Dermis microvascular lymphatic vessel endothelial cell (primary cell): ENCODE results near the gene SOD2. TPM values are rescaled to one million over a fixed set of nuclear protein-coding genes. Genes with fewer than 3 reads are reported as not detected.
A peak's percentile ranks its signal among the peaks of the same experiment; 100 is the strongest.
"Not testable (repeated sequence)": the region's sequence is repeated elsewhere in the genome, so short reads cannot be mapped to it uniquely, and the experiment has no call there.

Experiments used
- DNase-seq, 2 donors: peaks; one replicate each; pipeline versions ENCODE4 v3.0.0 to v3.0.0-alpha.2; 2010; ENCODE audit warnings: low read depth in 2 of 2
- total RNA-seq: library from RNA; depleted of rRNA; stranded (reverse); fragments of >200 nt; gene quantifications from 2 replicates; pipeline ENCODE4 v1.2.1, GENCODE V29; 2014

SOD2 gene
- 206 and 419 TPM in 2 replicates for total RNA-seq

DNA sequence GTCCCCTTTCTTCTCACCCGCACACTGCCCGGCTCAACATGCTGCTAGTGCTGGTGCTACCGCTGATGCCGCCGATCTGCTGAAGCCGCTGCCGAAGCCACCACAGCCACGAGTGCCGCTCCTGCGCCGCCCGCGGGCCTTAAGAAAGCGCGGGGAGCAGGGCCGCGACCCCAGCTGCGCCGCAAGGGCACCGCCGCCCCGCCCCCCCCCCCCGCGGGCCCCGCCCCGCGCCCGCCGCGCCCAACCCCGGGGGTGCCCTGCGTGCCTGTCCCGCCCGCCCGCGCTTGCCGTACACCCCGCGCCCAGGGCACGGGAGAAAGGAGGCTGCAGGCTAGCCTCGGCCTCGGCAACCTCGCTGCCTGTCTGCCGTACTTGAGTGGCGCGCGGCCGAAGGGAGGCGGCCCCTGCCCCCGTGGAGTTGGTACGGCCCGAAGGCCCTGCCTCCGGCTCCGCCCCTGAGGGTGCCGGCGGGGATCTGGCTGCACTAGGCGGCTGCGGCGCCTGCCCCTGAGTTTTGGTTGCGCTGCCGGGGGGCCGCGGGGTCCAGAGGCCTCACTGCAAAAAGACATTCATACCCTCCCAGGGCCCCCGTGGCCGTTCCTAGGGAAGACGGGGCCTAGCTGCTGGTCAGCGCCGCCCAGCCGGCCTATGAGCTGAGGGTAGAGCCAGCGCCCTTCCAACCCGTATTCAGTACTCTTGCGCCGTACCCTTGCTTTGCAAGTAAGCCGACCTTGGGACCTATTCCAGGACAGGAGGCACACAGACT lies at the start of gene SOD2:
Gene SOD2, minus strand, starts transcription at position 114 of the 766 bp plus-strand sequence. Its CDS starts 74 bp downstream, at position 40.
- peak; percentile 55 to 81 for DNase-seq

DNA sequence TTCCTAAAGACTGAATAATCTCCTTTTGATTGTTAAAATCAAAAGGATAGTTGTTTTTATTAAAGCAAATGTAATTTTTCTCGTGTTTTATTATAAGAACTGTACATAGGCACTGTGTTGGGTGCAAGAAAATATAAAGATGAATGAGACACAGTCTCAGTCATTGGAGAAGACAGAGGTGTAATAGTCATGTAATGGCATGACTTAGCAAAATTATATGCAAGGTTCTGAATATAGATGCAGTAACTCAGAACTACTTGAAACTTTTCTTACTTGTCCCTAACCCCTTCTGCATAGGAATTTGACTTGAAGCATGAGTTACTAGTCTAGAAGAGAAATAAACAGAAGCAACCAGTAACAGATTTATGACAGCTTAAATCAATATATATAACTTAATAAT lies 49.1 kb upstream of the SOD2 start:
- no peak for DNase-seq

DNA sequence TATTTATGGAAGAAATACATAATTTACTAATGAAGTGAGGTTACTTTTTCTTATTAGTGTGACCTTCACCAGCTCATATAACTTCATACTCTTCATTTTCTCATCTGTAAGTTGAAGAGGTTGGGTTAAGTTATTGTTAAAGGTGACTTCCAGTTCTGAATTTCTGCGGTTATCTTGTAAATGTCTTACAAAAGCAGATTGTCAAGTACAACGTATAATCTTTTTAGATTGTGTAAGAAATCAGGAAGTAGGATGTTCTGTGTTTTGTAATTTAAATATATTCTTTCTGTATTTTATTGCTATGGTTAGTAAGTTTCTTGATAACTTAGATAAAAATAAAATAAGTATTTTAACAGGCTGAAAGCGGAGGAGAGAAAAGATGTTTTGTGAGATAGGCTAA lies 46.3 kb upstream of the SOD2 start:
- no peak for DNase-seq

DNA sequence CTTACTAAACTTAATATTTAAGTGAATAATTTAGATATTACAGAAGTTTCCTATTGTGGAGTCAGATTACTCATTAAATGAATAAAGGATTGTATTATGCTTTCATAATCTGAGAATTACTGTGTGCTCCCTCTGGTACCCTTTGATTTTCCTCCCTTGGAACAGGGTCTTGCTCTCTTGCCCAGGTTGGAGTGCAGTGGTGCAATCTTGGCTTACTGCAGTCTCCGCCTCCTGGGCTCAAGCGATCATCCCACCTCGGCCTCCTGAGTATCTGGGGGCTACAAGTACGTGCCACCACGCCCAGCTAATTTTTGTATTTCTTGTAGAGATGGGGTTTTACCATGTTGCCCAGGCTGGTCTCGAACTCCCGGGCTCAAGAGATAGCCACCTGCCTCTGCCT lies 43.9 kb upstream of the SOD2 start:
- DNase-seq, result no peak

DNA sequence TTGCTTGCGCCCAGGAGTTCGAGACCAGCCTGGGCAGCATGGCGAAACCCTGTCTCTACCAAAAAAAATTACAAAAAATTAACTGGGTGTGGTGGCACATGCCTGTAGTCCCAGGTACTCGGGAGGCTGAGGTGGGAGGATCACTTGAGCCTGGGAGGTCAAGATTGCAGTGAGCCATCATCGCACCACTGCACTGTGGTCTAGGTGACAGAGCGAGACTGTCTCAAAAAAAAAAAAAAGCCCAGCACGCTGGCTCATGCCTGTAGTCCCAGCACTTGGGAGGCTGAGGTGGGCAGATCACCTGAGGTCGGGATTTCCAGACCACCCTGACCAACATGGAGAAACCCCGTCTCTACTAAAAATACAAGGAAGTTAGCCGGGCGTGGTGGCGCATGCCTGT lies 40.4 kb upstream of the SOD2 start:
- not testable (repeated sequence) for DNase-seq

DNA sequence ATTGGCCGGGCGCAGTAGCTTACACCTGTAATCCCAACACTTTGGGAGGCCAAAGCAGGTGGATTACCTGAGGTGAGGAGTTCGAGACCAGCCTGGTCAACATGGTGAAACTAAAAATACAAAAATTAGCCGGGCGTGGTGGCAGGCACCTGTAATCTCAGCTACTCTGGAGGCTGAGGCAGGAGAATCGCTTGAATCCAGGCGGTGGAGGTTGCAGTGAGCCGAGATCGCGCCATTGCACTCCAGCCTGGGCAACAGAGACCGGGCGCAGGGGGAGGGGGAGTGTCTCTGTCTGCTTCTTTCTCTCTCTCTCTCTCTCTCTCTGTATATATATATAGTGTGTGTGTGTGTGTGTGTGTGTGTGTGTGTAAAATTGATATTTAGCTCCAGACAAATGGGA lies 39.5 kb upstream of the SOD2 start:
- not testable (repeated sequence) for DNase-seq

DNA sequence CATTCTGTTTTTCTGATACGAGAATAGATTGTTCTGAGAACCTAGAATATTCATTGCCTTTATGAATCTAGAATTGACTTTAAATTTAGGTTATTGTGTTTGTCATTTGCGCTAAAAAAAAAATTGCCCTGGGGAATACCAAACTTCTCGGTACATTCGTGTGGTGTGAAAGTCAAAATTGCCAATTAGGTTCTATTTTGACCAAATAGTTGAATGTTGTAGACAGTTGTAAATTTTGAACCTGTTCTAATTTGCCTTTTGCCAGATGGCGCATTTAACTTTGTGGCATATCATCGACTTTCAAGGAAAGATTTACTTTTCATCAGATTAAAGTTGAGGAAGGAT lies 37.3 kb upstream of the SOD2 start:
- DNase-seq, result no peak

DNA sequence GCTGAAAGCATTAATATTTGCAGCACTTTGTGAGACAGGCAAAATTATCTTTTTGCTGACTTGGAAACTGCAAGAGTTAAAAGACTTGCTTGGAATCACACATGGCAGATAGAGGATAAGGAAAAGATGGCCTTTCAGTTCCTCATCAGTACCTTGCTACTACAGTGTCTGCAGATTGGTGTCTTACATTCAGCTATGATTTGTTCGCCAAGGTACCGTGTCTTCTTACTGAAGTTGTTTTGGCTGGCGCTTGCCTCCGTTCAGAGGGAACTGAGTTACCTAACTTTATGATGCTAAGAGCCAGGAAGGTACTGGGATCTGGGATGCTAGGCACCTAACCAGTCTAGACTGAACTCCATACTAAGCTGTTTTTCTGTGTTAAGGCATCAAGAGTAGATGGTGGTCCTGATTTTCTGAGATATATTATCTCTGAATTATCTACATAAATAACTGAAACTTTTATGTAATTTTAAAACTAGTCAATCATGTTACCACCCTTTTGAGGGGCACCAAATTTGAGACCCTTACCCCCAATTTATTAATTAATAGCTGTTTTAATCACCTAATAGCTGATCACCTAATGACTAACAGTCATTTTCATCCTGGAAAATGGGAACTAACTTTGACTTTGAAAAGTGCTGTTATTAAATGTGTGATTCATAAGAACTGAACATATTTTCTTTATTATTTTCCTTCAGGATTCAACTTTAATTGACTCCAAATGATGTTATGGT lies 36.7 kb upstream of the SOD2 start:
- peak in 1 of 2 donors; percentile 7 for DNase-seq

DNA sequence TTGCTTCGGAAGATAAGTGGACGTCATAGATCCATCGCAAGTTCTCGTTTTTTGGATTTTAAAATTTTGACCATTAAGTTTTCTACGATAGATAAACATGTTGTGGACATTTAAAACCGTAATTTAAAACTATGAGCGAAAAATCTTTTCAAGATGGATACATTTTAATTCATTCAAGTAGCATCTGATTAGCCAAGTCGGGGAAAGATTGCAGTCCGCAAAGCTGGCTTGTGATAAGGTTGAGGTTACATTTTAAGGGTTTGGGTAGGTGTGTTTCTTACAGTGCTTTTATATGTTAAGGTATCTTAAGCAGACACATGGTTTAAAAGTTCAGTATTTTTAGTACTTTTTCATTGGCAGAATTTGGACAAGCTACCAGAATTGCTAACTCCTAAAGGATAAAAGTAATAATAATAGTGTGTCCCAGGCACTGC lies 35.5 kb upstream of the SOD2 start:
- peak in 1 of 2 donors; percentile 9 for DNase-seq

DNA sequence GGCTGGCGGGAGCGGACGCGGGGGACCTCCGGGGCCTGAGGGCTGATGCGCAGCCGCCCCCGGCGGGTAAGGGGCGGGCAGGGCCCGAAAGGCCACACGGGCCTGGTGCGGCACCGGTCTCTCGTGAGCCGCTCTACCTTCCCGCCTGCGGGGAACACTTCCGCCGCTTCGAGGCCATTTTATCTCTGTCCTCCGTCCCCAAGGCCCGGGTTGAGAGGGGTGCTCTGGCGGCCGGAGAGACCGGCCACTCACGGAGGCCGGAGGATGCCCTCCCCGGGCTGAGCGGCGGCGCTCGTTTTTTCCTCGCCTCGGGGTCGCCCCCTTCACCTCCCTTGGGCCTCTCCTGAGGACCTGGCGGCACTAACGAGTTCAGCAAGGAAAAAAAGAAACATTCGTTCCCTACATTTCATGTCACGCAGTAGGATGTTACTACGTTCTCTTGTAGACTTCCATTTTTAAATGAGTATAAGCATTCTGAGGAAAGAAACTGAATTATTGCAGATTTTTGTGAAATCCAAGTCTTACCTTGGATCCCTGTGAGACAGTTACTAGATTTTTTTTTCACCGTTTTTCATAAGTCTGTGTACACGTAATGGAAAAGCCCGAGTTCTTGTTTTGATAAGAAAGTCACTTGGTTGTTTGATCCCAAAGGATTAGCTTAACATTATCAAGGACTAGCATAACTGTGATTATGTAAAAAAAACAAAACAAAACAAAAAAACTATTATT lies 34.8 kb upstream of the SOD2 start:
- peak; percentile 45 to 72 for DNase-seq

DNA sequence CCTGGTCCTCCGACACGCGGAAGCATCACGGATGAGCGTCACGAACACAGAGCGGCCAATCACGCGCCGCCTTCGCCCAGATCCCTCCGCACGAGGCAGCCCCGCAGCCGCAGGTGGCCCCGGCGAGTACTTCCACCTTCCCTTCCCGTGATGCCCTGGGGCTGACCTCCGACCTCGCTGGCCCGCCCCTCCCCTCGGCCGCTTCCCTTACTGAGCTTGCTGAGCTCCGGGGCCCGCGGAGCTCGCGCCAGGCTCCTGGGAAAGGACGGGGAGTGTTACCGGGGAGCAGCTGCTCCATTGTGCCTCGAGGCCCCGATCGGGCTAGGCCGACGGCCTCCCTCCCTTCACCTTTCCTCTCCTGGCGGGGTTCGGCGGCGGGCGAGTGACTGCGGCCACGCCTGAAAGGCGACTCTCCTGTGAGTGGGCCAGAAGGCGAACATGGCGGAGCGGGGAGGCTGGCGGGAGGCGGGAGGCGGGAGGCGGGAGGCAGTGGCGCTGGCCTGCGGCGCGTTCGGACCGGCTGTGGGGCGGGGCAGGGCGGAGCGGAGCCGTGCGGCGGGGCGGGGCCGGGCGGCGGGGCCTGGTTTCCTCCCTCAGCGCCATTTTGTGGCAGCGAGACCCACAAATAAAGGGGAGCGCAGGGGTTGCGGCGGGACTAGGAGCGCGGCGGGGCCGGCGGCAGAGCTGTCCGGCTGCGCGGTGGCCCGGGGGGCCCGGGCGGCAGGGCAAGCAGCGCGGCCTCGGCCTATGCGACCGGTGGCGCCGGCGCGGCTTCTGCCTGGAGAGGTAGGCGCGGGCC lies 34.1 kb upstream of the SOD2 start, which contains the start of gene WTAP:
Gene WTAP, plus strand, starts transcription at position 589 of the 799 bp plus-strand sequence. CDS start 8,760 bp downstream, outside the sequence.
- peak; percentile 93 to 97 for DNase-seq

DNA sequence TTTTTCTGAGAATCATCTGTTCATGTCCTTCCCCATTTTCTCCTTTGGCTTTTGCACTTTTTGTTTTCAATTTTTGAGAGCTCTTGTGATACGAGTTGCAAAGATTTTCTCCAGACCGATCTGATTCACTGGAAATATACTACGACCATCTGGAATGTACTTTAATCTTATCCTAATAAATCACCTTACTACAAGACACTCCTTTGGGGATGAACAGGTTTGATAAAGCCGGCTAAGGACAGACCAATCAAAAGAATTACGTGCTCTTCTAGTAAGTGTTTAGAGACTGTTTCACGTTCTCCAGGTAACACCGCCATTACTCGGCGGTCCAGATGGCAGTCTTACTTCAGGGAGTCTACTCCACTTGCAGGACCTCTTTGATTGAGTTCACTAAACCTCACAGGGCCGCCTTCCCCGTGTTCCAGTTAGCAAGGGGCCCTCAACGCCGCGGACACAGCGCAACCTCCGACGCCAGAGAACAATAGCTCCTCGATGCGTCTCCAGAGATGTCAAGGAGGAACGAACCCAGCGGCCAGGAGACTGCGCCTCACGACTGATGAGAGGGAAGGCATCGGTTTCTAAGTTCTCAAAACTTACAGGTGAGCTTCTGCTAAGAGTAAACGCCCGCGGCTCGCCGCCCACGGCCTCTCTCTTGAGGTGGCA lies 33.3 kb upstream of the SOD2 start:
- DNase-seq, result no peak

DNA sequence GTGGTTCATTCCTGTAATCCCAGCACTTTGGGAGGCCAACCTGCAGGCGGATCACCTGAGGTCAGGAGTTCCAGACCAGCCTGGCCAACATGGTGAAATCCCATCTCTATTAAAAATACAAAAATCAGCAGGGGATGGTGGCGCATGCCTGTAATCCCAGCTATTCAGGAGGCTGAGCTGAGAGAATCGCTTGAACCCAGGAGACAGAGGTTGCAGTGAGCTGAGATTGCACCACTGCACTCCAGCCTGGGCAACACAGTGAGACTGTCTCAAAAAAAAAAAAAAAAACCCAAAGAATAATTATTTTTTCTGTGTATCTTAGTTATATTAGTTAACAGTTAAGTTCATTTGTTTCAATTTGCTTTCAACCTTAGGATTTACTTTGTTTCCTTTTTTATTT lies 32.2 kb upstream of the SOD2 start:
- not testable (repeated sequence) for DNase-seq

DNA sequence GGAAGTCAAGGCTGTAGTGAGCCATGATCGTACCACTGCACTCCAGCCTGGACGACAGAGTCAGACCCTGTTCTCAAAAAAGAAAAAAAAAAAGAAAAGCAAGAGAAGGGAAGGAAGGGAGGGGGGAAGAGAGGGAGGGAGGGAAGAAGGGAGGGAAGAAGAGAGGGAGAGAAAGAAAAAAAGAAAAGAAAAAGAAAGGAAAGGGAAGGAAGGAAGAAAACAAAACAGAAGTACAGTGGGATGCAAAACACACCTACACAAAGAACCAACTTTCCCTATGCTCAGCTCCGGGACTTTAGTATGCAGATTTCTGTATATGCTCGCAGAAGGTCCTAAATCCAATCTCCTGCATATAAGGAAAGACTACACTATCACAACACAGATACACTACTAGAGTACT lies 31.7 kb upstream of the SOD2 start:
- DNase-seq, result no peak

DNA sequence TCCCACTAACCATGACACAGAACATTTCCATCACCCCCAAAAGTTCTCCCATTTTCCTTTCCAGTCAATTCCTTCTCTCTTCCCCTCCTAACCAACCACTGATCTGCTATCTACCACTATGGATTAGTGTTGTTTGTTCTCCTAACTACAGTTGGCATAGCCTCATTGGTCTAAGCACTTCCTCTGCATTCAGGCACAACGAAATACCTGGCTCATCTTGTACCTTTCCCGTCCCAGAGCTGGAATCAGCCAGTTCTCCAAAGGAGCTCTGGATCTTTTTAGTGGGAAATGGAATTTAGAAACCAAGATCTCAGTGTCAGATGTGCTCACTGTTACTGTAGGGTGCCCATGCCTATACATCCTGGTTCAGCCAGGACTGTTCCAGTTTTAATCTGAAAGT lies 30.2 kb upstream of the SOD2 start:
- no peak for DNase-seq

DNA sequence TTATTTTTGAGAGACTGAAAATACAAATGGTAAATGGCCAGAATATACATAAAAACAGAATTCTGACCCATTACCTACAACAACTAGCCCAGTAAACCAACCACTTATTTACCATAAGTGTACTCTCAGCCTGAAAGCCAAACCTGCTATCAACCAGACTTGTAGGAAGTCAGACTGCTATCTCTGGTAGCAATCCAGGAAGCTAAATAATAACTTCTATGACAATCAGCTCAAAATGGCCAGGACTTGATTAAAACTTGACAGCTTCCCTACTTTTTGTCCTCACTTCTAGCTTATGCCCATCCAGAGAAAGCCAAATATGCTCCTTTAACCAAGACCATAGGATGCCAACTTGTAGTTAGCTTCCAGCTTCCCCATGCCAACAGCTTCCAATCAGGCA lies 29.6 kb upstream of the SOD2 start:
- DNase-seq, result no peak

DNA sequence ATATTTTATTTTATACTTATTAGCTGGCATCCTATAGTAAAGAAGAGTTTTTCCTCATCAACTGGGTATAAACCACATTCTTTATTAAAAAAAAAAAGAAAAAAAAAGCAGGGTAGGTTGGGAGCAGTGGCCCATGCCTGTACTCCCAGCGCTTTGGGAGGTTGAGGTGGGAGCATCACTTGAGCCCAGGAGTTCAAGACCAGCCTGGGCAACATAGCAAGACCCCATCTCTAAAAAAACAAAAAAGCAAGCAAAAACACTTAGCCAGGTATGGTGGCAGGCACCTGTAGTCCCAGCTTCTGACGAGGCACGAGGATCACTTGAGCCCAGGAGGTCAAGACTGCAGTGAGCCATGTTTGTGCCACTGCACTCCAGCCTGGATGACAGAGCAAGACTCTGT lies 28.9 kb upstream of the SOD2 start:
- not testable (repeated sequence) for DNase-seq

DNA sequence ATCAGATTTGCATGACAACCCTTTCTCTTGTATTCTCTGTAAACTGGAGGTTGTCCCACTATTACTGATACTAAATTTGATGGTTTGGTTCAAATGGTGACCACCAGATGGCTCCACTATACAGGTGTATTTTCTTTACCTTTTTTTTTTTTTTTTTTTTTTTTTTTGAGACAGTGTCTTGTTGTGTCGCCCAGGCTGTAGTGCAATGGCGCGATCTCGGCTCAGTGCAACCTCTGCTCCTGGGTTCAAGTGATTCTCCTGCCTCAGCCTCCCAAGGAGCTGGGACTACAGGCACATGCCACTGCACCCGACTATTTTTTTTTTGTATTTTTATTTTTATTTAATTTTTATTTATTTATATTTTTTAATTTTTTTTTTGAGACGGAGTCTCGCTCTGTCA lies 27.7 kb upstream of the SOD2 start:
- DNase-seq, result peak; percentile 47 to 53

DNA sequence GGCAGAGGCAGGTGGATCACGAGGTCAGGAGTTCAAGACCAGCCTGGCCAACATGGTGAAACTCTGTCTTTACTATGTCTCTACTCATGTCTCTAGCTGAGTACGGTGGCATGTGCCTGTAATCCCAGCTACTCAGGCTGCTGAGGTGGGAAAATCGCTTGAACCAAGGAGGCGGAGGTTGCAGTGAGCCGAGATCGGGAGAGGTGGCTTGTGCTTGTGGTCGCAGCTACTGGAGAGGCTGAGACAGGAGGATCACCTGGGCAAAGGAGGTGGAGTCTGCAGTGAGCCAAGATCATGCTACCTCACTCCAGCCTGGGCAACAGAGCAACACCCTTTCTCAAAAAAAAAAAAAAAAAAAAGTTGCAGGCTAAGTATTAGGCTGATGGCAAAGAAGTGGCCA lies 26.2 kb upstream of the SOD2 start:
- DNase-seq, result no peak

DNA sequence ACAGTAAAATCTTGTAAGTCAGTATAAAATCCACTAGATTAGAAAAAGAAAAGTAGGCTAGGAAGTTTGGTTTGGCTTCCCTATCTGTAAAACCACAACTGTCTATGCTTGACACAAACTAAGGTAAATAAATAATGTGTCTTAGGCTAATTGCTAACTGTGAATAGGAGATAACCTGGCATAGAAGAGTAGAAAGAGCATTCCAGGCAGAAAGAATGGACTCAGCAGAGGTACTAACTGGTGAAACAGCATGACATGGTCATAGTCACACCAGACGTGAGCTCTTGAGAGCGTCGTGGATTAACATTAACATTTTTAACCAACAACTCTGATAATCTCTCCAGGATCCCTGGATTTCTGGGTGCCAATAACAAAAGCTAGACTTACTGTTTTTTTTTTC lies 25.6 kb upstream of the SOD2 start:
- DNase-seq, result no peak
